ENCODE results near the gene WDFY4.

WDFY4 gene

GRCh38 chr10:49000437-49001398 lies 316.0 kb downstream of the WDFY4 start:
- DNase-seq: no peak

DNA sequence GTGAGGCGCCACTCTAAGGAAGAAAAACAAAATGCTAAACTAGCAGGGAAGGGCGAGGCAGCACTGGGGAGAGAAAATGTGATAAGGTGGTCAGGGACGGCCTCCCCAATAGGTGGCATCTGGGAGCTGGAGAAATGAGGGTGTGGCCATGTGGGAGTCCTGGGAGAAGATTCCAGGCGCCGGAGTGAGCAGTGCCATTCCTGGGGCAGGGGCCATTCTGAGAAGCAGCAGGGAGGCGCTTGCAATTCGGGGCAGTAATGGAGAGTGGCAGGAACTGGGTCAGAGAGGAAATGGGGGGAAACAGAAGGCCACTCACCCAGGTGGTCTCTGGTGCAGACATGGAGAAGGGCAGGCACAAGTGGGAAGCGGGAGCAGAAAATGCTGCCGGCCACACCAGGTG lies 316.7 kb downstream of the WDFY4 start:
- no peak for DNase-seq

DNA sequence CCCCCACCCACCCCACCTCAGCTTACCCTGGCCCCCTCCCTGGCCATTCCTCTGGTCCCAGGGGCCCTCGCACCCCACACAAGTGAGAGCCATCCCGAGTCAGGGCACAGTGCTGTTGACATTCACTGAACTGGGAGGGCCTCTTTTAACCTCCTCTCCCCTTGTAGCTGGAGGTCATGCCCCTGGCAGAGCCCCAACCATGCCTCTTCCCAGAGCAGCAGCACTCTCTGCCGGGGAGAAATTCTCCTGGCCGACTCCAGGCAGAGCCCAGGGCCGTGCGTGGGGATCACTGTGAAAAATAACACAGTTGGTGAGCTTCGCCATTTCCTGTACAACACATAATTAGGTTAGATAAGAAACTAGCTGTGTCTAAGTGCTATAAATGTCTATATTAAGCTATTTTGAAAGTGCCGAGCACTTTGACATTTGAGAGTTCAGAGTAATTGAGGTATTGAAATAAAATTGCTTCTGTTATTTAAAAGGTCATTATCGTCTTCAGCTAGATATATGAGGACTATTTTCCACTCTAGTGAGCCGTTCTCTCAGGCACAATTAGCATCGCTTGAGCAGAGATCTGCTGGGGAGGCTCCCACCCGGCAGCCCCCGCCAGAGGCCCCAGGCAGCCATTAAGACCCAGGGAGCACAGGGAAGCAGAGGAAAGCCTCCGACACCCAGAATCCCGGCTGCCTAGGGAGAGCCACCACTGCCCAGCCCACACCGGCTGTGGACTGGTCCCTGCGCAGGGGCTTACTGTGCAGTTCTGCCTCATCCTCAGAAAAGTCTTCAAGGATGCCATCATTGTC lies 317.4 kb downstream of the WDFY4 start:
- no peak for DNase-seq

DNA sequence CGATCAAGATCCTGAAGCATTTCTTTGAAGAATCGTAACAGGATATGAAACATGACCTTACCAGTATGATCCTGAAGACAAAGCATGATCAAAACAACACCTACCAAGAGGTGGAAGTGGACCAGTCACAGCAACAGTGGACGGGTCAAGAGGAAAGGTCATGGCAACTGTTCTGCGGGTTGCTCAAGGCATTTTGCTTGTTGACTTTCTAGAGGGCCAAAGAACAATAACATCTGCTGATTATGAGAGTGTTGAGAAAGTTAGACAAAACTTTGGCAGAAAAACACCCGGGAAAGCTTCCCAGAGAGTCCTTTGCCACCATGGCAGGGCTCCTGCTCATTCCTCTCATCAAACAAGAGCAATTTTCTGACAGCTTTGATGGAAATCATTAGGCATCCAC lies 320.6 kb downstream of the WDFY4 start:
- DNase-seq: no peak

DNA sequence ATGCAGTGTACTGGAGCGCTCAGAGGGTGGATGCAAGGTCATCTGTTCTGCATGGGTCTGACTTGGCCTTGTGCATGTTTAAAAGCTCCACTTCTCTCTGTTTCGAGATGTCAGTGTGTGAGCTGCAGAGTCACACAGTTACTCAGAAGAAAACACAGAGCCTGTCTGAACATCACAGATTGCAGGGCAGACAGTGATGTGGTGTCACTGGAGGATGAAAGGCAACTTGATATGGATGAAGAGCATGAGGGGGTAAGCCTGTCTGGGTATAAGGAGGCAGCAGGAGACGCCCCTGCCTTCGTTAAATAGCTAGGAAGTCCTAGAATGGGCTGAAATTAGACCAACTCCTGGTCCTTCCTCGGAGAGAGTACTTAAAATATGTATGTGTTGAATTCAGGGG lies 322.5 kb downstream of the WDFY4 start:
- DNase-seq: no peak

GRCh38 chr10:49008091-49008490 lies 323.4 kb downstream of the WDFY4 start:
- no peak for DNase-seq

DNA sequence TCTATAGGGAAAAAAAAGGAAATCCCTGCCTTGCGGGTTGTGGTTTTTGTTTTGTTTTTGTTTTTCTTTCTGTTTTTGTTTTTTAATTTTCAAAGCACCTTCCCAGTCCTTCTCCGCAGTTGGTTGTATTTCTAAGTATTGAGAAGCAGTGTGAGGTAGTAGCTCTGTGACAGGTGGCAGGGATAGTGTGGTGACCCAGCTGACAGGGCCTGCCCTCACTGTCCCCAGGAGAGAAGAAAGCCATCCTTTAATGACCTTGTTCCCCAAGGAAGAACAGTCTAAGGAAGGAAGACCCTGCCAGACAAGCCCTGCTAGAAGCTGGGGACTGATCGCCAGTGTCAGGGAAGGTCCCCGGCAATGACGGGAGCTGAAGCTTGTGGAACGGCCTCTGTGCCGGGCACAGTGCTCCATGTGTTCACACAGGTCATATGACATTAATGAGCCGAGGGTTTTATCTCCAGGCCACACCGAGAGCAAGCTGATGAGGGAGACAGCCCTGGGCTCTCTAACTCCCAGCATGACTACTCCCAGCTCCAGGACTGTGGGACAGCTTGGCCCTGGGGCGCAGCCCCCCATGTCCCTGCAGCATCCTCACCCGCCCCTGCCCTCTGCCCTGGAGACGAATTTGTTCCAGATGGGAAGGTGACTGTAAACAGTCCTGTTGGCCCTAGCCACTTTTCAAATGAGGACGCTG lies 324.0 kb downstream of the WDFY4 start:
- DNase-seq: no peak

GRCh38 chr10:49009199-49009979 lies 324.7 kb downstream of the WDFY4 start:
- DNase-seq: no peak

DNA sequence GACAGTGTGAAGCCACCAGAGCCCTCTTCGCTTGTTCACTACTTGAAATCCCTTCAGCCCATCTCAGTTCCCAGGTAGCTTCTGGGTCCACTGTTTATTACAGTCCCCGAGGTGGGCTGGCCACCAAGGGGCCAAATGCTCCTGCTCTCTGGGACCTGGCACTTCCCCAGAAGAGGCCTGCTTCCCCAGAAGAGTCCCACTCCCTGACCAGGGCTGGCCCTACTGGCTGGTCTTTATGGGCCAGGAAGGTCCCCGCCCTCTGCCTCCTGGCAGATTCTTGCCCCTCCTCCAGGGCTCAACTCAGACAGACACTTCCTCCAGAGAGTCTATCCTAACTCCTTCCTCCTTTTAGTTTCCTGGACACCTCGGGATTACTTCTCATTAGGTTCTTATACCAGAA lies 325.6 kb downstream of the WDFY4 start:
- DNase-seq: peak; percentile 29

GRCh38 chr10:49010865-49011264 lies 326.2 kb downstream of the WDFY4 start:
- DNase-seq: no peak

DNA sequence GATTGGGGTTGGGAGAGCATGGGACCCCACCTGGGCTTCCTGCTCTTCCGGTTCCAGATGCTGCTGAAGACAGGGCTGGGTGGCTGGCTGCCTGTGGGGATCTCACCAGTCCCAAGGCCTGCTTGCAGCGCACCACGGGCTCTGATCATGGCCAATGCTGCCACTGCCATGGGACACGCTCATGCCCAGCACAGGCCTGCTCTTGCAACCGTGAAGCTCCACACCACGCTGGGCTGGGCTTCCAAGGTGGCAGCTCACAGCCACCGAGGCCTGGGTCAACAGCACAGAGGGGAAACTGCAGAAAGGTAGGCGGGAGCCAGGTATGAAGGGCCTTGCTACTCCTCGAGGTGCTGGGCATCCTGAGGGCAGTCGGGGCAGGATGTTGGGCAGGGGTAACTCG lies 327.1 kb downstream of the WDFY4 start:
- no peak for DNase-seq

GRCh38 chr10:49012603-49013002 lies 327.9 kb downstream of the WDFY4 start:
- DNase-seq: no peak

GRCh38 chr10:49015700-49016099 lies 331.0 kb downstream of the WDFY4 start:
- no peak for DNase-seq

DNA sequence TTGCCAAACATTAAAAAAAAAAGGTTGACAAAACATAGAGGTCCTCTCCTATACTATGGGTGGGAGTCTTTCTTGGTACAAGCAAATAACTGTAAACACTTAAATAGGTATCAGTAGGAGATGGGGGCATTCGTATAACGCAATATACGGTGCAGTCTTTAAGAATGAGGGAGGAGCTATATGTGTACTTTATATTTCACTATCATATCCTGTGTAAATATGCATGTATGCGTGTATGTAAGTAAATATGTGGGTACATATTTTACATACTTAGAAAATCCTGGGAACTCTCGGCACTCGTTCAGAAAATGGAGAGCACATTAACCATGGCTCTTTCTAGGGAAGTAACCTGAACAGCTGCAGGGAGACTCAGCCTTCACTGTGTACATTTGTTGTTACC lies 337.0 kb downstream of the WDFY4 start:
- DNase-seq: no peak

DNA sequence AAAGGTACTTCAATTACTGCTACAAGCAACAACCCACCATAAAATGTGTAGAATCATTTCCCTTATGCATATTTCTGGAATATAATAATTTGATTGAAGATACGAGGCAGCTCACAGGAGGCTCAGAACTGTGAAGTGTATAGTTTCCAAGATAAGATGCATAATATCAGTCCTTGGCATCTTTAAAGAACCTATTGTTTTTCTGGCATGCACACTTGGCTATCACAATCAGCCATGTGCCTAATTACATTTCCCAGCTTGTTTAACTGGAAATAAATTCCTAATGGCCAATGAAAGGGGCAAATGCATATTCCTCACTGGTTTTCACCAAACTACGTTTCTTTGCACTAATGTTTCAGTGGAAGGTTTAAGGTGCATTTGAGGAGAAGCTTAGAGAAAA lies 338.4 kb downstream of the WDFY4 start:
- no peak for DNase-seq

- no peak for DNase-seq
Observed at GRCh38 chr10:49023752-49024151, 339.1 kb downstream of the WDFY4 start.

DNA sequence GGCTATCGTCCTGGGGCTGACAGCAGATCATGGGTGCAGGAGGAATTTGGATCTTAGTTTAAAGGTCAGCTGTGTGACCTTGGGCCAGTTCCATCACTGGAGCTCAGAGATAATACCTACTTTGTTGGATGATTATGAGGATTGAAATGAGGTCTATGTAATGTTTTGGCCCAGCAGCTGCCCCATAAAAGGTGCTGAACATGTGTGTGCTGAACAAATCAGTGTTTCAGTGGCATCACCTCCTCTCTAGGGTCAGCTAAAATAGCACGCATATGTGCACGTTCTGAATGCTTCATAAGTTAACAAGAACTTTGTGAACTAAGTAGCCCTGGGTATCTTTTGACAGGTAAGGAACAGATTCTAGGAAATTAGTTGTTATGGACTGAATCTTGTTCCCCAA lies 339.8 kb downstream of the WDFY4 start:
- no peak for DNase-seq

DNA sequence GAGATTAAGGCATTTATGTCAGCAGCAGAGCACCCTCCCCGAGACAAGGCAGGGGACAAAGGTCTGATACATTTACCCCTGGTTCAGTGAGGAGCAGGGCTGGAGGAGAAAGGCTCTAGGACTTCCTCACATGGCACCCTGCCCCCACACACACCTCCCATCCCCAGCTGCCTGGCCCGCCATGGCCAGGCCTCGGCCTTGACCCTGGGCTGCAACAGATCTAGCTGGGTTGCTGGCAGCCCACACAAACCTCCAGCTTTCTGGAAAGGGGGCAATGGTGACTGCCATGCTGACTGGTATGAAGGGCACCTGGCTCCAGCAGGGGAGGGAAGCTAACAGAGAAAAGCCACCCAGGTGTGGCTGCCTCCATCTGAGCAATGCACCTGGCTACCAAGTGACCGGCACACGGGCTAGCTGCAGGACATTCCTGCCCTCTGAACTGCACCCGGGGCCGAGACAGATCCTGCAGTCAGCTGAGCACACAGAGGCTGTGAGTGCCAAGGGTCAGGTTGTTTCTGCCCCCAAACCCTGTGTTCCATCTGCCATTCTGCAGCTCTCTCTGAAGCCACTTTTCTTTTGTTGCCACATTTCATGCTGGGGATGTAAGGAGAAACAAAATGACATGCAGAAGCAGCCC lies 340.8 kb downstream of the WDFY4 start:
- DNase-seq: no peak

DNA sequence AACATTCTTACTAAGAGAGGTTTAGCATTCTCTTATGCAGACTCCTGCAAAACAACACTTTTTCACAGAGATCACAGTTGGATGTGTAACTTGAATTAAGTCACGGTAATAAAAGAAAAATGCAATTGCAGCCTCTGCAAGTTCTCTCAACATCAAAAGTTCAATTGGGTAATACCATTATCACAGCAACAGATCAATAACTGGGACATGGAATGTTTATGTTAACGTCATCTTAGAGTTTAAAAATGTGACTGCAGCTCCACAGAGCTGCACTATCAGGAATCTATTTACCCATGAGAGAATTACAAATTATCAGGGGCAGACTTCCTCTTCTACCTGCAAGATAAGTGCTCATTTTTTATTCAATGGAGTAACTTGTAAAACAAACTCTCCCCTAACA lies 344.0 kb downstream of the WDFY4 start:
- no peak for DNase-seq

GRCh38 chr10:49029666-49030065 lies 345.0 kb downstream of the WDFY4 start:
- DNase-seq: no peak

Measured in MV-4-11 (cell line).